Thyroid gland (tissue), 4 donors: Measurements from ENCODE around the gene LIMS2.

ENCODE experiments used
- POLR2A ChIP-seq, 2 donors: fragments of 450-650 bp; IDR thresholded peaks; one replicate each; pipeline ENCODE4 v1.6.1; 2017; ENCODE audit warnings: antibody characterized with exemption in 2 of 2, mild to moderate bottlenecking in 2 of 2, moderate library complexity in 1 of 2
- TF ChIP-seq, protein P1 (sequence below), 6 experiments: fragments of 200-600 bp in 3 of 6; fragments of 450-650 bp in 3 of 6; sonication (generic) in 3 of 6; IDR thresholded peaks; one replicate each; pipeline ENCODE4 v1.5.1; 2016 to 2019; ENCODE audit warnings: antibody characterized with exemption in 6 of 6, mild to moderate bottlenecking in 2 of 6, inconsistent platforms in 1 of 6, moderate library complexity in 1 of 6

DNA sequence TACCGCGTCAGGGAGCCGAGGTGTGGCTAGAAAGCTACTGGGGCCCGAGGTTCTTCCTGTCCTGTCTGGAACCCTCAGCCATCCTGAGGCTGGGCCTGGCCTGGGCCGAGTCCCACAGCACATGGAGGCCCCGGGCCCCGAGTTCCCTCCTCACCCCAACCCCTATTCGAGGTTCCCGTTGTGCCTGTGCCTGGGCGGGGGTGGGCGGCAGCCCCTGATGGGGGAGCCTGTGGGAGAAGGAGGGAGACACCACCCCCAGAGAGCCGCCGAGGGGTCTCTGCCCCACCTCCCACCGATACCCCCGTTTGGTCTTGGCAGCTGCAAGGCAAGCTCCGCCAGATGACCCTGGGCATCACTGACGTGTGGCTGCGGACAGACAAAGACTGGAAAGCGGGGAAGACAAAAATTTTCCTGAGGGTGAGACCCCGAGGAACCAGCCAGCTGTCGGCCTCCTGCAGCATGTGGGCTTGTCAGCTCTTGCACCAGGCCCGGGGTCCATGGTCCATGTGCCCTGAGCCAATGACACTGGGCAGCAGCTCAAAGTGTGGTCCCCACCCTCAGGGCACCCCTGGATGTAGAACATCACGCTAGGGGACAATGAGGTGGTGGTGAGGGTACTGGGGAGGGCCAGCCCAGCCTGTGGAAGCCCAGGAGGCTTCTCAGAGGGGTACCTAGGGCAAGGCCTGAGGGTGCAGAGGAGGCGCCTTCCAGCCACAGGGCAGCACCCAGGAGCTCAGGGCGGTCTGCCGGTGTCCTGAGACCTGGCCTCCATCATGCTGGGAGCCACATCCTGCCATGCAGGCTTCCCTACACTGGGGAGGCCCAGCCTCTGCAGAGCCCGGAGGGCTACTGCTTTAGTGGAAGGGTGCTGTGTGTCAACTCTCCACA, 81.9 kb downstream of the LIMS2 start:
- TF ChIP-seq, protein P1, sequence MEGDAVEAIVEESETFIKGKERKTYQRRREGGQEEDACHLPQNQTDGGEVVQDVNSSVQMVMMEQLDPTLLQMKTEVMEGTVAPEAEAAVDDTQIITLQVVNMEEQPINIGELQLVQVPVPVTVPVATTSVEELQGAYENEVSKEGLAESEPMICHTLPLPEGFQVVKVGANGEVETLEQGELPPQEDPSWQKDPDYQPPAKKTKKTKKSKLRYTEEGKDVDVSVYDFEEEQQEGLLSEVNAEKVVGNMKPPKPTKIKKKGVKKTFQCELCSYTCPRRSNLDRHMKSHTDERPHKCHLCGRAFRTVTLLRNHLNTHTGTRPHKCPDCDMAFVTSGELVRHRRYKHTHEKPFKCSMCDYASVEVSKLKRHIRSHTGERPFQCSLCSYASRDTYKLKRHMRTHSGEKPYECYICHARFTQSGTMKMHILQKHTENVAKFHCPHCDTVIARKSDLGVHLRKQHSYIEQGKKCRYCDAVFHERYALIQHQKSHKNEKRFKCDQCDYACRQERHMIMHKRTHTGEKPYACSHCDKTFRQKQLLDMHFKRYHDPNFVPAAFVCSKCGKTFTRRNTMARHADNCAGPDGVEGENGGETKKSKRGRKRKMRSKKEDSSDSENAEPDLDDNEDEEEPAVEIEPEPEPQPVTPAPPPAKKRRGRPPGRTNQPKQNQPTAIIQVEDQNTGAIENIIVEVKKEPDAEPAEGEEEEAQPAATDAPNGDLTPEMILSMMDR (IDR thresholded peaks at IDR 0.05) = no peak
- TF ChIP-seq POLR2A (IDR thresholded peaks at IDR 0.05) = no peak
